PFSK-1 (cell line): ENCODE measurements around the gene CHMP3.

ENCODE experiments used
- FOXP2 ChIP-seq: optimal IDR thresholded peaks from 2 replicates; pipeline ENCODE3; 2011; ENCODE audit warnings: borderline replicate concordance, control low read depth, inconsistent platforms; ENCODE audit not compliant: insufficient read depth; ENCODE audit errors: extremely low read length, extremely low read depth
- POLR2AphosphoS5 ChIP-seq: IDR thresholded peaks from 2 replicates; pipeline ENCODE4 v1.6.1; 2012; ENCODE audit warnings: low read depth, mild to moderate bottlenecking, control low read depth, low read length, moderate library complexity
- SIN3A ChIP-seq: IDR thresholded peaks from 2 replicates; pipeline ENCODE4 v1.6.1; 2012; ENCODE audit warnings: mild to moderate bottlenecking, low read length, moderate library complexity, borderline replicate concordance; ENCODE audit not compliant: insufficient read depth
- TAF1 ChIP-seq: IDR thresholded peaks from 2 replicates; pipeline ENCODE4 v1.6.1; 2012; ENCODE audit warnings: low read length, control low read depth, borderline replicate concordance; ENCODE audit not compliant: insufficient read depth
- TF ChIP-seq, protein P1 (sequence below), 2 experiments: IDR thresholded peaks; 2 replicates each; pipeline versions ENCODE4 v1.6.1 to v1.8.0; 2011 to 2012; ENCODE audit warnings: low read depth in 2 of 2, low read length in 2 of 2, control low read depth in 1 of 2, inconsistent platforms in 1 of 2, mild to moderate bottlenecking in 1 of 2, moderate library complexity in 1 of 2; ENCODE audit not compliant: insufficient read depth in 1 of 2

The CHMP3 gene

DNA sequence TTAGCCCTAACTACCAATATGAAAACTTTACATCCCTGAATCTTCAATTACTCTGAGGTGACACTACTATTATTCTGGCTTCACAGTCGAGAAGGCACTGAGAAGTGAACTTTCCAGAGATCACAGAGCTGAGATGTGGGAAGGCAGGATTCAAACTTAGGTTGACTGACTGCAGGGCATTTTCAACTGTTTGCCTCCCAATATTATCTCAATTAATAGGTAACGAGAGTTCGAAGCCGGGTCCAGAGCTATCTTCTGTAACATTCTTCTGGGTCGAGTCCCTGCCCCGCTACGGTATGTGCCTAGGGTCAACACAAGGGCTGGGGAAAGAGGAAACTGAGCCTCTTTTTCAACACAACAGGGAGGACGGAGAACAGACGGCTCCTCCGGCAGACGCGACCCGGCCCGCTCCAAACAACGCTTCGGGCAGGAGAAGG is 740 bp downstream of the CHMP3 start:
- TF ChIP-seq POLR2AphosphoS5 (no peak), FOXP2 (no peak), TAF1 (no peak)
- TF ChIP-seq, protein P1, sequence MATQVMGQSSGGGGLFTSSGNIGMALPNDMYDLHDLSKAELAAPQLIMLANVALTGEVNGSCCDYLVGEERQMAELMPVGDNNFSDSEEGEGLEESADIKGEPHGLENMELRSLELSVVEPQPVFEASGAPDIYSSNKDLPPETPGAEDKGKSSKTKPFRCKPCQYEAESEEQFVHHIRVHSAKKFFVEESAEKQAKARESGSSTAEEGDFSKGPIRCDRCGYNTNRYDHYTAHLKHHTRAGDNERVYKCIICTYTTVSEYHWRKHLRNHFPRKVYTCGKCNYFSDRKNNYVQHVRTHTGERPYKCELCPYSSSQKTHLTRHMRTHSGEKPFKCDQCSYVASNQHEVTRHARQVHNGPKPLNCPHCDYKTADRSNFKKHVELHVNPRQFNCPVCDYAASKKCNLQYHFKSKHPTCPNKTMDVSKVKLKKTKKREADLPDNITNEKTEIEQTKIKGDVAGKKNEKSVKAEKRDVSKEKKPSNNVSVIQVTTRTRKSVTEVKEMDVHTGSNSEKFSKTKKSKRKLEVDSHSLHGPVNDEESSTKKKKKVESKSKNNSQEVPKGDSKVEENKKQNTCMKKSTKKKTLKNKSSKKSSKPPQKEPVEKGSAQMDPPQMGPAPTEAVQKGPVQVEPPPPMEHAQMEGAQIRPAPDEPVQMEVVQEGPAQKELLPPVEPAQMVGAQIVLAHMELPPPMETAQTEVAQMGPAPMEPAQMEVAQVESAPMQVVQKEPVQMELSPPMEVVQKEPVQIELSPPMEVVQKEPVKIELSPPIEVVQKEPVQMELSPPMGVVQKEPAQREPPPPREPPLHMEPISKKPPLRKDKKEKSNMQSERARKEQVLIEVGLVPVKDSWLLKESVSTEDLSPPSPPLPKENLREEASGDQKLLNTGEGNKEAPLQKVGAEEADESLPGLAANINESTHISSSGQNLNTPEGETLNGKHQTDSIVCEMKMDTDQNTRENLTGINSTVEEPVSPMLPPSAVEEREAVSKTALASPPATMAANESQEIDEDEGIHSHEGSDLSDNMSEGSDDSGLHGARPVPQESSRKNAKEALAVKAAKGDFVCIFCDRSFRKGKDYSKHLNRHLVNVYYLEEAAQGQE (IDR thresholded peaks at IDR 0.05; ENCODE audit: insufficient read depth in 1 of 2, low read depth in 2 of 2, low read length in 2 of 2) = no peak

- TF ChIP-seq FOXP2 (no peak), POLR2AphosphoS5 (no peak), SIN3A (no peak), TAF1 (no peak)
- TF ChIP-seq, protein P1 (IDR thresholded peaks at IDR 0.05; ENCODE audit: insufficient read depth in 1 of 2, low read depth in 2 of 2, low read length in 2 of 2) = no peak
These were observed 5.4 kb downstream of the CHMP3 start for GRCh38 chr2:86557836-86558235.

DNA sequence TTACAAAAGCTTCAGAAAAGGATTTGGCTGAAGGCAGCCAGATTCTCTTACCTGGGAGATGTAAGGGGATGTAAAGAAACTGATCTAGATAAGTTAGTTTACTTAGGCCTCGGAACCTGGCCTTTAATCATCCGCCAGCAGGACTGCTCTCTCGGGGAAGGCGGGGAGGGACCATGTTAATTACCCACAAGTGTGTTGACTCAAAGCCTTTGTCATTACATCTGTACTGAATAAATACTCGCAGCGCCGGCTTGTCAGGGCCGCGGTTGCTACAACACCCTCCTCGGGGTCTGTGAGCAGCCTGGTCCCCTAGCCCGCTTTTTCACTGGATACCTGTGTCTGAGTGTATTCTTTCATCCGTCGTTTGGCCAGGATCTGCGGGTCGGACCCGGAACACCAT is 6.7 kb downstream of the CHMP3 start:
- TF ChIP-seq TAF1 (no peak), POLR2AphosphoS5 (no peak), FOXP2 (no peak), SIN3A (no peak)
- TF ChIP-seq, protein P1 (IDR thresholded peaks at IDR 0.05; ENCODE audit: insufficient read depth in 1 of 2, low read depth in 2 of 2, low read length in 2 of 2) = no peak

- no peak for TF ChIP-seq POLR2AphosphoS5
These were observed 10.4 kb downstream of the CHMP3 start for GRCh38 chr2:86552889-86553288.

GRCh38 chr2:86543793-86544192 is 19.4 kb downstream of the CHMP3 start:
- no peak for TF ChIP-seq POLR2AphosphoS5
- no peak for TF ChIP-seq SIN3A
- no peak for TF ChIP-seq FOXP2
- no peak for TF ChIP-seq TAF1
- TF ChIP-seq, protein P1 (IDR thresholded peaks at IDR 0.05; ENCODE audit: insufficient read depth in 1 of 2, low read depth in 2 of 2, low read length in 2 of 2) = no peak

- no peak for TF ChIP-seq POLR2AphosphoS5
- TF ChIP-seq, protein P1 (IDR thresholded peaks at IDR 0.05; ENCODE audit: insufficient read depth in 1 of 2, low read depth in 2 of 2, low read length in 2 of 2) = no peak
- no peak for TF ChIP-seq TAF1
- TF ChIP-seq SIN3A = no peak
- TF ChIP-seq FOXP2 = no peak
These were observed 19.9 kb downstream of the CHMP3 start for GRCh38 chr2:86543335-86543734.
